Measurements from ENCODE around the gene TBC1D8. TPM values are rescaled to one million over a fixed set of nuclear protein-coding genes. Genes with fewer than 3 reads are reported as not detected.

Gene TBC1D8
- polyA plus RNA-seq, 3 donors: 16.1 to 78.0 (median 22.4) TPM

DNA sequence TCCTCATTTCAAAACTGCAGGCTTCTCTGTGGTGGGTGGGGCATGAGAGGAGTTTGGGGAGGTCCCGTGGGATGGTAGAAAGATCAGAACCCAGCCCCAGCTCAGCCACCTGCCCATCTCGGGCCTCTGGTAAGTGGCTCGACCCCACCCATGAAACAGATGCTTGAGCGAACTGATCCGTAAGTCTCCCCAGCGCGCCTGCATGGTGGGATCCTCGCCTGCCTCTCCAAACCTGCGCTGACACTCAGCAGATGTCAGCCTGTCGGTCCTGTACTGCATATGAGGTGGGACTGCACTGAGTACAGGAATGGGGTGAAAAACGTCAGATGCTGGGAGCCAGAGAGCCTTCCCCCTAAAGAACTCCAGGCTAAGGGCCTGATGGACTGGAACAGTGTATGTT, 165.0 kb downstream of the TBC1D8 start:
- 86% methylated on average over 7 of the region's 11 CpGs for WGBS (ENCODE audit: insufficient coverage)

DNA sequence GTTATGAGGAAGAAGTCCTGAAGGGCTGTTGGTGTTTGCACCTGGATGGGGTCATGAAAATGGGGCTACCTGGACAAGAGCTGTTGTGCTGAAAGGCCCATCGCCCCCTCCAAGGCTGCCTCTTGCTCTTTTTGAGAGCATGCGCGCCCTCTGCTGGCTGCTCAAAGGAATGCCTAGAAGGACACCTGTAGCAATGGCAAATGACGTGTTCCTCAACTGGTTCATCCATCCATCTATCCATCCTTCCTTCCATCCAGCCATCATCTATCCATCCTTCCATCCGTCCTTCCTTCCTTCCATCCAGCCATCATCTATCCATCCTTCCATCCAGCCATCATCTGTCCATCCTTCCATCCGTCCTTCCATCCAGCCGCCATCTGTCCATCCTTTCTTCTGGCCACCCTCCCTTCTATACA, 166.3 kb downstream of the TBC1D8 start:
- Mint-ChIP-seq H3K9me3 (peaks cover 0 to 3% (median 0%) of the 10 kb centered on the region in 7 donors), H3K4me1 (no peaks in the 10 kb centered on the region), H3K27ac (no peak overlapping the region), H3K36me3 (no peaks in the 10 kb centered on the region), H3K4me3 (peak overlapping the region in 1 of 2 donors; percentile 40), H3K27me3 (ENCODE audit: low read depth in 3 of 3) (peaks cover 3 to 7% (median 3%) of the 10 kb centered on the region in 3 donors)
- Histone ChIP-seq H3K36me3 (replicated peaks in 1 of 2; ENCODE audit: control insufficient read depth in 1 of 2, insufficient read depth in 2 of 2, low read length in 2 of 2) (no peaks in the 10 kb centered on the region), H3K27ac (ENCODE audit: low read depth in 1 of 2, low read length in 2 of 2) (no peak overlapping the region), H3K9me3 (replicated peaks in 1 of 2; ENCODE audit: control insufficient read depth in 1 of 2, insufficient read depth in 1 of 2, low read length in 2 of 2) (no peaks in the 10 kb centered on the region), H3K4me2 (replicated peaks; ENCODE audit: extremely low read depth, low read length, poor library complexity, severe bottlenecking) (no peak overlapping the region), H3K9ac (ENCODE audit: insufficient read depth, low read length, poor library complexity, severe bottlenecking) (no peak overlapping the region), H4K20me1 (ENCODE audit: insufficient read depth, low read length) (no peaks in the 10 kb centered on the region), H3K27me3 (ENCODE audit: control insufficient read depth in 2 of 2, insufficient read depth in 2 of 2, low read length in 2 of 2) (no peaks in the 10 kb centered on the region), H3K4me1 (ENCODE audit: control insufficient read depth in 1 of 2, insufficient read depth in 2 of 2, low read length in 2 of 2) (no peaks in the 10 kb centered on the region), H3K79me2 (ENCODE audit: insufficient read depth, low read length) (no peaks in the 10 kb centered on the region), H2AFZ (ENCODE audit: insufficient read depth, low read depth, low read length, poor library complexity, severe bottlenecking) (no peak overlapping the region), H3K4me3 (replicated peaks in 1 of 3; ENCODE audit: low read depth in 2 of 3, low read length in 3 of 3) (no peak overlapping the region)
- intact Hi-C loops (cut with micrococcal nuclease): loop anchor here (5.0 to 10.0 kb wide), 4 partner anchors 253 to 1430 kb away; no protein-coding TSS in a partner anchor
- 32% methylated on average over 7 of the region's 7 CpGs for WGBS (ENCODE audit: insufficient coverage)
- DNase-seq: peak; percentile 49 to 70 (median 59)
- peak; percentile 92 for TF ChIP-seq CTCF (IDR thresholded peaks at IDR 0.05)

More for the DNA sequence above, 165.0 kb downstream of the TBC1D8 start:
- no peak for TF ChIP-seq CTCF (IDR thresholded peaks at IDR 0.05)
- H3K4me1 ChIP-seq (ENCODE audit: control insufficient read depth in 1 of 2, insufficient read depth in 2 of 2, low read length in 2 of 2): no peaks in the 10 kb centered on the region
- Mint-ChIP-seq H3K4me1 (no peaks in the 10 kb centered on the region), H3K27ac (no peak overlapping the region), H3K27me3 (ENCODE audit: low read depth in 3 of 3) (peaks cover 1 to 3% (median 2%) of the 10 kb centered on the region in 3 donors), H3K4me3 (no peak overlapping the region), H3K9me3 (peaks cover 0 to 3% (median 0%) of the 10 kb centered on the region in 7 donors), H3K36me3 (no peaks in the 10 kb centered on the region)
- H3K9me3 ChIP-seq (replicated peaks in 1 of 2; ENCODE audit: control insufficient read depth in 1 of 2, insufficient read depth in 1 of 2, low read length in 2 of 2): no peaks in the 10 kb centered on the region
- no peaks in the 10 kb centered on the region for H3K79me2 ChIP-seq (ENCODE audit: insufficient read depth, low read length)
- H2AFZ ChIP-seq (ENCODE audit: insufficient read depth, low read depth, low read length, poor library complexity, severe bottlenecking): no peak overlapping the region
- DNase-seq: no peak
- H3K4me3 ChIP-seq (replicated peaks in 1 of 3; ENCODE audit: low read depth in 2 of 3, low read length in 3 of 3): no peak overlapping the region
- intact Hi-C loops (cut with micrococcal nuclease): loop anchor here (10.0 kb wide), 2 partner anchors 371 to 1431 kb away; no protein-coding TSS in a partner anchor
- no peak overlapping the region for H3K27ac ChIP-seq (ENCODE audit: low read depth in 1 of 2, low read length in 2 of 2)
- H3K9ac ChIP-seq (ENCODE audit: insufficient read depth, low read length, poor library complexity, severe bottlenecking): no peak overlapping the region
- H3K27me3 ChIP-seq (ENCODE audit: control insufficient read depth in 2 of 2, insufficient read depth in 2 of 2, low read length in 2 of 2): no peaks in the 10 kb centered on the region
- no peak overlapping the region for H3K4me2 ChIP-seq (replicated peaks; ENCODE audit: extremely low read depth, low read length, poor library complexity, severe bottlenecking)
- no peaks in the 10 kb centered on the region for H3K36me3 ChIP-seq (replicated peaks in 1 of 2; ENCODE audit: control insufficient read depth in 1 of 2, insufficient read depth in 2 of 2, low read length in 2 of 2)
- no peaks in the 10 kb centered on the region for H4K20me1 ChIP-seq (ENCODE audit: insufficient read depth, low read length)

All from CD14-positive monocyte (primary cell).